DND-41 (cell line): ENCODE results near the gene FNDC3B.

Experiments
- ATAC-seq: fragments of 200-7000 bp; cut with Tn5 transposase; 3 replicates; pipeline ENCODE4 v1.9.1; 2021; ENCODE audit warnings: low read depth; ENCODE audit not compliant: insufficient read depth
- DNase-seq: peaks from one replicate; pipeline ENCODE4 v3.0.0-alpha.2; 2020
- H2AFZ ChIP-seq: 2 replicates; pipeline ENCODE4 v1.6.0; 2012; ENCODE audit warnings: low read depth, low read length
- H3K27ac ChIP-seq: 2 replicates; pipeline ENCODE4 v1.5.1; 2012; ENCODE audit warnings: low read length, inconsistent platforms
- H3K27me3 ChIP-seq: fragments of 200-600 bp; sonication (generic); 2 replicates; pipeline ENCODE4 v1.6.0; 2012; ENCODE audit warnings: low read length, mild to moderate bottlenecking, inconsistent platforms; ENCODE audit not compliant: insufficient read depth, poor library complexity
- H3K36me3 ChIP-seq: 2 replicates; pipeline ENCODE4 v1.5.1; 2012; ENCODE audit warnings: low read length, inconsistent platforms; ENCODE audit not compliant: insufficient read depth
- H3K4me1 ChIP-seq: 2 replicates; pipeline ENCODE4 v1.5.1; 2012; ENCODE audit warnings: mild to moderate bottlenecking, low read length; ENCODE audit not compliant: insufficient read depth
- H3K4me2 ChIP-seq: 2 replicates; pipeline ENCODE4 v1.6.0; 2012; ENCODE audit warnings: mild to moderate bottlenecking, moderate library complexity, low read length, inconsistent platforms; ENCODE audit not compliant: insufficient read depth
- H3K4me3 ChIP-seq, 2 experiments: fragments of 200-600 bp in 1 of 2; shearing (Covaris generic) in 1 of 2; 2 replicates each; pipeline ENCODE4 v1.5.1; 2012 to 2016; ENCODE audit warnings: inconsistent platforms in 2 of 2, low read length in 2 of 2, mild to moderate bottlenecking in 2 of 2, low read depth in 1 of 2, moderate library complexity in 1 of 2
- H3K79me2 ChIP-seq: 2 replicates; pipeline ENCODE4 v1.6.0; 2012; ENCODE audit warnings: low read length, inconsistent platforms; ENCODE audit not compliant: insufficient read depth
- H3K9ac ChIP-seq: 2 replicates; pipeline ENCODE4 v1.6.0; 2012; ENCODE audit warnings: low read depth, mild to moderate bottlenecking, inconsistent platforms, low read length, moderate library complexity
- H3K9me3 ChIP-seq: 2 replicates; pipeline ENCODE4 v1.5.1; 2012; ENCODE audit warnings: low read length, moderate library complexity, mild to moderate bottlenecking, inconsistent platforms; ENCODE audit not compliant: insufficient read depth, severe bottlenecking
- H4K20me1 ChIP-seq: 2 replicates; pipeline ENCODE4 v1.6.0; 2012; ENCODE audit warnings: low read length; ENCODE audit not compliant: insufficient read depth
- EZH2 ChIP-seq: IDR thresholded peaks from 3 replicates; pipeline ENCODE4 v1.6.1; 2012; ENCODE audit warnings: borderline replicate concordance, low read depth, mild to moderate bottlenecking, moderate library complexity, low read length, inconsistent platforms; ENCODE audit not compliant: severe bottlenecking
- TF ChIP-seq, protein P1 (sequence below): IDR thresholded peaks from 2 replicates; pipeline ENCODE4 v1.5.1; 2012; ENCODE audit warnings: borderline replicate concordance, low read length, moderate library complexity, mild to moderate bottlenecking; ENCODE audit not compliant: poor library complexity, severe bottlenecking; ENCODE audit errors: extremely low read depth

FNDC3B gene

DNA sequence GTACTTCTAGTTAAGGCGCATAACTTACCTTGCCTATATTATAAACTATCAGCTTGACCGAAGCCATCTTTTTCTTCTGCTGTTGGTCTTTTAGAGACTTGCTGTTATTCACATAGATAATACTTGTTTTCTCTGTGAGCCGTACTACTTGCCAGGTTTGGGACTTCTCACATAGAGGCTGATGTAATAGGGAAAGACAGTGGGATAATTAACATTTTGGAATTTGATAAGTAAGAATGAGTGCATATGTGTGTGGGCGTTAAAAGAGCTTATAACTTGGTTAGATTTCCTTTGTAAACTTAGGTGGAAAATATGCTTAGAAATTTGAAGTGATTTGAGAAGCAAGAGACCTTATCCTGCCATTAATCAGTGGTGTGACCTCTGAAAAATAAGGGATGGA lies 47.8 kb downstream of the FNDC3B start:
- Histone ChIP-seq H3K9ac (no peak overlapping the region), H3K9me3 (no peaks in the 10 kb centered on the region), H3K4me1 (no peaks in the 10 kb centered on the region), H3K4me2 (no peak overlapping the region), H3K27ac (no peak overlapping the region), H4K20me1 (no peaks in the 10 kb centered on the region), H3K79me2 (no peaks in the 10 kb centered on the region), H3K4me3 (no peak overlapping the region), H3K27me3 (no peaks in the 10 kb centered on the region), H3K36me3 (no peaks in the 10 kb centered on the region), H2AFZ (no peak overlapping the region)
- no peak for DNase-seq
- no peak for ATAC-seq
- TF ChIP-seq, protein P1, sequence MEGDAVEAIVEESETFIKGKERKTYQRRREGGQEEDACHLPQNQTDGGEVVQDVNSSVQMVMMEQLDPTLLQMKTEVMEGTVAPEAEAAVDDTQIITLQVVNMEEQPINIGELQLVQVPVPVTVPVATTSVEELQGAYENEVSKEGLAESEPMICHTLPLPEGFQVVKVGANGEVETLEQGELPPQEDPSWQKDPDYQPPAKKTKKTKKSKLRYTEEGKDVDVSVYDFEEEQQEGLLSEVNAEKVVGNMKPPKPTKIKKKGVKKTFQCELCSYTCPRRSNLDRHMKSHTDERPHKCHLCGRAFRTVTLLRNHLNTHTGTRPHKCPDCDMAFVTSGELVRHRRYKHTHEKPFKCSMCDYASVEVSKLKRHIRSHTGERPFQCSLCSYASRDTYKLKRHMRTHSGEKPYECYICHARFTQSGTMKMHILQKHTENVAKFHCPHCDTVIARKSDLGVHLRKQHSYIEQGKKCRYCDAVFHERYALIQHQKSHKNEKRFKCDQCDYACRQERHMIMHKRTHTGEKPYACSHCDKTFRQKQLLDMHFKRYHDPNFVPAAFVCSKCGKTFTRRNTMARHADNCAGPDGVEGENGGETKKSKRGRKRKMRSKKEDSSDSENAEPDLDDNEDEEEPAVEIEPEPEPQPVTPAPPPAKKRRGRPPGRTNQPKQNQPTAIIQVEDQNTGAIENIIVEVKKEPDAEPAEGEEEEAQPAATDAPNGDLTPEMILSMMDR = no peak
- TF ChIP-seq EZH2 = no peak

DNA sequence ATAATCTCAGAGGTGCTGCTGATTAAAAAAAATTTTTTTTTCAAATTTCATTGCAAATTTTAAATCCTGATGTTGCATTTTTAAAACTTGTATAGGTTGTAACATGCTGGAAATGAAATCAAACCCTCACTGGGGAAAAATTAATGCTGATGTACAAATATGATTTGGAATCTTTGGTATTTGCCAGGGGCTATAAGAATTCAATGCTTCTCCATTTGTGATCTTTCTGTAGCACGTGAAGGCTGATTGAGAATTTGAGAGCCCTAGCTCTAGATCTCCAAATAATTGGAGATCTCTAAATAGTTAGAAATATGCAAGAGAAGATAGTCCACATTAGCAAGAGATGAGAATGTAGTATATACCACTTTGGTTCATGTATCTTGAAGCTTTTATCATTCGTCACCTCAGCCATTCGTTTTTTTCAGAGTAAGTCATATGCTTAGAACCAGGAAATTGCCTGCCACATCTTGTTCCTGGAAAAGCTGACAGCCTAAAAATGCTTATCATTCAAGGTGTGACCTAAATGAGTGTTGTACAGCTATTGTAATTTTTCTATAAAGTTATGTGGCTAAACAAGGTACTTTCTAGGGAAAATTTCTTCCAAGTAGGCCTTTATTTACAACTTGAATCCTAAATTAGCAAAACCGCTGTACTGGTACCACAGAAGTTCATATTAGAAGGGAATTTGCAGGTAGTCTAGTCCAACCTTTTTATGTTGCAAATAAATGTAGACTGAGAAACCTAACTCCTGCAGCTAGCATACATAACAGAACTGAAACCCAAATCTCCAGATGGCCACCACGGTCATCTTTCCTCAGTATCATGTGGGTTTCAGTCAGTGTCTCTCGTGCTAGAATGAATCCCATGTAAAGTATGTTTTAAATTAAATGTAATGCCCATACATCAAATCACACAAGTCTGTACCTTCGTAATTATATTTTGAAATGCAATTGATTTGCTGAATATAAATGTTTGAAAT lies 48.5 kb downstream of the FNDC3B start:
- Histone ChIP-seq H3K4me1 (no peaks in the 10 kb centered on the region), H4K20me1 (no peaks in the 10 kb centered on the region)
- no peak for ATAC-seq

DNA sequence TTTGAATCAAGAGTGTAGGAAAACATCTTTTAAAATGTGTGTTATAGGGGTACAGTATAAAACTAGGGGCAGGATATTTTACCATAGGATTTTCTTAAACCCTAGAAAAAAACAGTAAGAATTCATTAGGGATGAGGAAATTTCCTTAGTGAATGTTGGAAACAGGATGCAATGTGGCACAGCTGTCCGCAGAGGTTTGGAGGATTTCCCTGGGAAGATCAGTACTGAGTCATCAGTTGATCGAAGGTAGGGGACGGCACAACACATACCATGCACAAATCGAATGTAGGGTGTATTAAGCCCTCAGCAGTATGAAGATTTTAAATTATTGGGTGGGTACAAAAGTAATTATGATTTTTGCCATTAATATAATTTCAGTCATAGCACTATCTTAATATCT lies 49.9 kb downstream of the FNDC3B start:
- Histone ChIP-seq H3K27ac (no peak overlapping the region), H3K27me3 (no peaks in the 10 kb centered on the region), H3K9ac (no peak overlapping the region), H3K79me2 (no peaks in the 10 kb centered on the region), H3K36me3 (no peaks in the 10 kb centered on the region), H2AFZ (no peak overlapping the region), H3K9me3 (no peaks in the 10 kb centered on the region), H3K4me1 (no peaks in the 10 kb centered on the region), H4K20me1 (no peaks in the 10 kb centered on the region), H3K4me2 (no peak overlapping the region), H3K4me3 (no peak overlapping the region)
- no peak for TF ChIP-seq EZH2
- TF ChIP-seq, protein P1 = no peak
- DNase-seq (no peak), ATAC-seq (no peak)

More for the DNA sequence above, 48.5 kb downstream of the FNDC3B start:
- no peaks in the 10 kb centered on the region for H3K79me2 ChIP-seq
- no peak overlapping the region for H3K4me3 ChIP-seq
- H3K27me3 ChIP-seq = no peaks in the 10 kb centered on the region
- no peak overlapping the region for H3K4me2 ChIP-seq
- no peak overlapping the region for H3K9ac ChIP-seq
- DNase-seq = no peak
- no peaks in the 10 kb centered on the region for H3K9me3 ChIP-seq
- TF ChIP-seq EZH2 = no peak
- TF ChIP-seq, protein P1 = no peak
- no peak overlapping the region for H2AFZ ChIP-seq
- no peaks in the 10 kb centered on the region for H3K36me3 ChIP-seq
- no peak overlapping the region for H3K27ac ChIP-seq

DNA sequence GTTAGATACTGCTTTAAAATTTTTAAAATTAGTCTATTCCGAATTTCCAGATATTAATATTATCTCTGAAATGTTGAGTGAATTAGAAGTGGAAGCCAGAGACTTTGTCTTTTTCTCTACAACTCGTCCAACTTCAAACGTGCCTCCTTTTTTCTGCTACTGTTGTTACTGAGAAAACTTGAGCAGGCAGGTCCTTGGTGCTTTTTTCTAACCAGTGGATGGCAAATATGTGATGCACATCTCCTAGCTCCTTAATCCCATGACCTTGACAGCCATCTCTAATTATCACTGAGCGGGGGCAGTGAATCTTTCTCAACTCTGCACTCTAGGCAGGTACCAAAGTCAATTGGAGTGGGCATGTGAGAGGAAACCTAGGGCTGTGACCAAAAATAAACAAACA lies 50.7 kb downstream of the FNDC3B start:
- Histone ChIP-seq H2AFZ (no peak overlapping the region), H3K4me1 (no peaks in the 10 kb centered on the region), H3K79me2 (no peaks in the 10 kb centered on the region), H3K9me3 (no peaks in the 10 kb centered on the region), H3K27me3 (no peaks in the 10 kb centered on the region), H3K27ac (no peak overlapping the region), H4K20me1 (no peaks in the 10 kb centered on the region), H3K36me3 (no peaks in the 10 kb centered on the region), H3K9ac (no peak overlapping the region), H3K4me2 (no peak overlapping the region), H3K4me3 (no peak overlapping the region)
- TF ChIP-seq, protein P1 = no peak
- TF ChIP-seq EZH2 = no peak
- DNase-seq = no peak
- no peak for ATAC-seq
